CD8-positive, alpha-beta memory T cell (primary cell): ENCODE measurements around the gene KIAA1614. TPM values are rescaled to one million over a fixed set of nuclear protein-coding genes. Genes with fewer than 3 reads are reported as not detected.
A peak's percentile ranks its signal among the peaks of the same experiment; 100 is the strongest.

ENCODE experiments used
- CTCF ChIA-PET: fragments of 350-600 bp; sonication (Branson Sonifier 250); formaldehyde crosslinking; loops from one replicate; lab custom pipeline; 2021; ENCODE audit warnings: antibody characterized with exemption; lab: Charles Lee
- POLR2A ChIA-PET: fragments of 350-600 bp; sonication (Branson Sonifier 250); formaldehyde crosslinking; loops from one replicate; lab custom pipeline; 2021; ENCODE audit warnings: antibody characterized with exemption; lab: Charles Lee
- DNase-seq, 5 donors: peaks; one replicate each; pipeline versions ENCODE4 v3.0.0 to v3.0.0-alpha.2; 2020 to 2022; ENCODE audit warnings: mixed read lengths in 1 of 5
- H3K27ac ChIP-seq: one replicate; pipeline ENCODE4 v1.7.0; 2013; ENCODE audit warnings: low read depth, mild to moderate bottlenecking, low read length, moderate library complexity
- H3K27me3 ChIP-seq: 2 replicates; pipeline ENCODE4 v1.7.0; 2013; ENCODE audit warnings: low read length, mild to moderate bottlenecking; ENCODE audit not compliant: insufficient read depth, poor library complexity, severe bottlenecking
- H3K36me3 ChIP-seq: 2 replicates; pipeline ENCODE4 v1.7.0; 2013; ENCODE audit warnings: mild to moderate bottlenecking, low read length, moderate library complexity; ENCODE audit not compliant: insufficient read depth
- H3K4me1 ChIP-seq: 2 replicates; pipeline ENCODE4 v1.7.0; 2013; ENCODE audit warnings: mild to moderate bottlenecking, low read length, moderate library complexity; ENCODE audit not compliant: insufficient read depth
- H3K4me3 ChIP-seq: 2 replicates; pipeline ENCODE4 v1.7.0; 2013; ENCODE audit warnings: mild to moderate bottlenecking, low read length
- H3K9me3 ChIP-seq: 2 replicates; pipeline ENCODE4 v1.7.0; 2013; ENCODE audit warnings: mild to moderate bottlenecking, low read length
- H3K27ac Mint-ChIP-seq, 8 donors: one replicate each; pipeline ENCODE4 v1.8.0; 2020 to 2021; ENCODE audit warnings: mixed read lengths in 8 of 8, mild to moderate bottlenecking in 6 of 8, inconsistent platforms in 3 of 8, moderate library complexity in 3 of 8
- H3K27me3 Mint-ChIP-seq, 2 donors: one replicate each; pipeline ENCODE4 v1.8.0; 2020 to 2021; ENCODE audit warnings: mixed read lengths in 2 of 2, mild to moderate bottlenecking in 1 of 2, moderate library complexity in 1 of 2
- H3K36me3 Mint-ChIP-seq, 3 donors: one replicate each; pipeline ENCODE4 v1.8.0; 2020 to 2021; ENCODE audit warnings: mixed read lengths in 3 of 3, inconsistent platforms in 1 of 3, mild to moderate bottlenecking in 1 of 3
- H3K4me1 Mint-ChIP-seq, 3 donors: one replicate each; pipeline ENCODE4 v1.8.0; 2020 to 2021; ENCODE audit warnings: mixed read lengths in 3 of 3, inconsistent platforms in 1 of 3, mild to moderate bottlenecking in 1 of 3
- H3K4me3 Mint-ChIP-seq, 7 donors: one replicate each; pipeline ENCODE4 v1.8.0; 2020 to 2021; ENCODE audit warnings: mixed read lengths in 7 of 7, mild to moderate bottlenecking in 6 of 7, moderate library complexity in 4 of 7, inconsistent platforms in 2 of 7
- H3K9me3 Mint-ChIP-seq, 5 donors: one replicate each; pipeline ENCODE4 v1.8.0; 2020 to 2022; ENCODE audit warnings: mixed read lengths in 5 of 5, mild to moderate bottlenecking in 3 of 5, moderate library complexity in 2 of 5, inconsistent platforms in 1 of 5
- polyA plus RNA-seq: library from polyadenylated mRNA; unstranded; fragments of 300-500 nt; fragmentation: Illumina TruSeq; gene quantifications from one replicate; pipeline ENCODE4 v1.2.3, GENCODE V29; 2021
- total RNA-seq, 2 experiments: library from RNA; stranded (reverse); gene quantifications; one replicate each; pipeline ENCODE4 v1.2.3, GENCODE V29; 2021

Gene KIAA1614
- under 1 TPM; 0.22 to 0.49 TPM for total RNA-seq
- 0.10 TPM for polyA plus RNA-seq

DNA sequence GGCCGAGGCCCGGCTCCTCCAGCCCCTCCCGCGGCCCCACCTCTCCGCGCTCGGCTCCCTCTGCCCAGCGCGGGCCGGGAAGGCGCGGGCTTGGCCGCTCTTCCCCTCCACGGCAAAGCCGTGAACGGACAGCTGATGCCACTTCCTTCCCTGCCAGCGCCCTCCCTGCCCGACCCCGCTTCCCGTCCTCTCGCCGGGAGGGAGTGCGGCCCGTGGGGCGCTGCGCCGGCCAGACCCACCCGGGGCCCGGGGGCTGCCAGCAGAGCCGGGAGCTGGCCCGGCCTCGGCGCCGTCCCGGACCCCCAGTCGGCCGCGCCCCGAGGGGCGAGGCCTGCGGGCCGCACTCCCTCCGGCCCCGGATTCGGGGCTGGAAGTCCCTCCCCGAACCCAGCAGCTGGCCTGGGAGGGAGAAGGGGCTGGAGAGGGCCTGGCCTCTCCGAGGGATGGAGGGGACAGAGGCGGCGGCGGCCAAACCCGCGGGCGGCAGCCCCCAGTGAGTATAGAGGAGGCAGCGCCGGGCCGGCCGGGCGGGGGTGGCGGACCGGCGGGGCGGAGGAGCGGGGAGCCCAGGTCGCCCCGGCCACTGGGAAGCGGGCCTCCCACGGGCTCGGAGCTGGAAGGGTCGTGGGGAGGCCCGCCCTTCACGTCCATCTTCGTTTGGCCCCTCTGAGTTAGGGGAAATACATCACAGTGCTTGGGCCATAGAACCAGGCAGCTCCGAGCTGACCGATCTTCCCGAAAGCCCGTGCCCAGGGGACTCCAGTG lies at the start of gene KIAA1614:
TSS of gene KIAA1614 (plus strand) at position 97 of the 765 bp plus-strand sequence. CDS start at position 444, 347 bp downstream.
- Mint-ChIP-seq H3K27me3 (peaks cover 19 to 45% of the 10 kb centered on the region in 2 donors), H3K4me3 (peak within 1 kb of the TSS; percentile 11 to 54 (median 36)), H3K27ac (no peak within 1 kb of the TSS), H3K4me1 (peaks cover 7 to 26% (median 24%) of the 10 kb centered on the region in 3 donors), H3K36me3 (no peaks in the 10 kb centered on the region), H3K9me3 (no peaks in the 10 kb centered on the region)
- Histone ChIP-seq H3K36me3 (no peaks in the 10 kb centered on the region), H3K4me1 (no peaks in the 10 kb centered on the region), H3K27me3 (peaks cover 3% of the 10 kb centered on the region), H3K9me3 (no peaks in the 10 kb centered on the region), H3K4me3 (no peak within 1 kb of the TSS), H3K27ac (no peak within 1 kb of the TSS)
- DNase-seq: no peak
- ChIA-PET CTCF (interaction anchor here (0.5 kb wide), 1 partner anchor 83 kb away, joined by 3 read pairs; no protein-coding TSS in a partner anchor), POLR2A (no interaction called here)

GRCh38 chr1:180863158-180863775 lies 49.4 kb upstream of the KIAA1614 start:
- no peaks in the 10 kb centered on the region for H3K4me1 Mint-ChIP-seq
- Histone ChIP-seq H3K36me3 (no peaks in the 10 kb centered on the region), H3K9me3 (no peaks in the 10 kb centered on the region), H3K27ac (no peak overlapping the region), H3K4me1 (no peaks in the 10 kb centered on the region), H3K4me3 (no peak overlapping the region), H3K27me3 (no peaks in the 10 kb centered on the region)
- peak in 3 of 5 donors; percentile 3 to 19 (median 16) for DNase-seq
- no peaks in the 10 kb centered on the region for H3K9me3 Mint-ChIP-seq
- ChIA-PET CTCF (interaction anchor here (0.9 to 4.8 kb wide), 15 partner anchors 10 to 361 kb away, joined by 3 to 78 read pairs (median 3); partner anchors contain the start of gene ACBD6), POLR2A (interaction anchor here (0.9 to 1.0 kb wide), 2 partner anchors 232 to 347 kb away, joined by 3 read pairs; no protein-coding TSS in a partner anchor)
- H3K36me3 Mint-ChIP-seq: peaks cover 4 to 17% (median 8%) of the 10 kb centered on the region in 3 donors
- no peak overlapping the region for H3K4me3 Mint-ChIP-seq
- H3K27me3 Mint-ChIP-seq: no peaks in the 10 kb centered on the region
- no peak overlapping the region for H3K27ac Mint-ChIP-seq

- ChIA-PET CTCF (interaction anchor here (0.8 to 1.2 kb wide), 2 partner anchors 260 to 366 kb away, joined by 3 to 6 read pairs; no protein-coding TSS in a partner anchor), POLR2A (no interaction called here)
- Mint-ChIP-seq H3K9me3 (no peaks in the 10 kb centered on the region), H3K4me3 (no peak overlapping the region), H3K27me3 (no peaks in the 10 kb centered on the region), H3K36me3 (peaks cover 0 to 47% (median 18%) of the 10 kb centered on the region in 3 donors), H3K4me1 (no peaks in the 10 kb centered on the region), H3K27ac (no peak overlapping the region)
- no peak for DNase-seq
- Histone ChIP-seq H3K27ac (no peak overlapping the region), H3K9me3 (no peaks in the 10 kb centered on the region), H3K27me3 (no peaks in the 10 kb centered on the region), H3K36me3 (peaks cover 5% of the 10 kb centered on the region), H3K4me1 (no peaks in the 10 kb centered on the region), H3K4me3 (no peak overlapping the region)
These were observed 30.7 kb upstream of the KIAA1614 start for GRCh38 chr1:180881806-180882509.

- CTCF ChIA-PET: no interaction called here
These were observed 28.0 kb upstream of the KIAA1614 start for GRCh38 chr1:180884588-180885300.

DNA sequence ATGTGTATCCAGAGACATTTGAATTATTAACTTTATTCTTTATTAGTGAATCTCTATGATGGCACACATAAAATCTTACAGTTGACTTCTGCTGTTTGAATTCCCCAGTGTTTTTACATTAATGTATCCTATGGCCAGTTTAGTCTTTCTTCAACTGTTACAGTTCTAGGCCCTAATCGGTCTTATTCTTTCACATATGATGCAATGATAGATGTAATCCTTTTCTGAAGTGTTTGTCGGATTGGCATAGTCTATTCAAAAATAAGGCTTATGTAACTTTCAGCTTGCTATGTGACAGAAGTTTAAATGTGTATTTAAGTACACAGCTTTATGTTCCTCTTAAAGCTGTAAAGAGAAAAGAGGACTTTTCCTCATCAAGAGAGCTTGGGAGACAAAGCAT lies 26.4 kb upstream of the KIAA1614 start:
- H3K4me3 ChIP-seq: no peak overlapping the region
- H3K27me3 ChIP-seq: no peaks in the 10 kb centered on the region
- H3K27ac ChIP-seq: no peak overlapping the region
- ChIA-PET POLR2A (interaction anchor here (0.6 kb wide), 1 partner anchor 199 kb away, joined by 12 read pairs; no protein-coding TSS in a partner anchor), CTCF (no interaction called here)
- H3K9me3 ChIP-seq: no peaks in the 10 kb centered on the region
- no peaks in the 10 kb centered on the region for H3K4me1 Mint-ChIP-seq
- no peaks in the 10 kb centered on the region for H3K9me3 Mint-ChIP-seq
- DNase-seq: no peak
- H3K27ac Mint-ChIP-seq: no peak overlapping the region
- H3K36me3 Mint-ChIP-seq: peaks cover 0 to 43% (median 13%) of the 10 kb centered on the region in 3 donors
- no peaks in the 10 kb centered on the region for H3K4me1 ChIP-seq
- H3K4me3 Mint-ChIP-seq: no peak overlapping the region
- H3K36me3 ChIP-seq: peaks cover 5% of the 10 kb centered on the region
- no peaks in the 10 kb centered on the region for H3K27me3 Mint-ChIP-seq

More at GRCh38 chr1:180884588-180885300, 28.0 kb upstream of the KIAA1614 start:
- H3K36me3 ChIP-seq: peaks cover 5% of the 10 kb centered on the region
- H3K4me3 Mint-ChIP-seq: no peak overlapping the region
- peaks cover 0 to 46% (median 18%) of the 10 kb centered on the region in 3 donors for H3K36me3 Mint-ChIP-seq
- no peaks in the 10 kb centered on the region for H3K27me3 ChIP-seq
- DNase-seq: no peak
- H3K4me1 Mint-ChIP-seq: no peaks in the 10 kb centered on the region
- no peak overlapping the region for H3K4me3 ChIP-seq
- H3K27me3 Mint-ChIP-seq: no peaks in the 10 kb centered on the region
- no peaks in the 10 kb centered on the region for H3K9me3 ChIP-seq
- H3K4me1 ChIP-seq: no peaks in the 10 kb centered on the region
- POLR2A ChIA-PET: no interaction called here
- no peaks in the 10 kb centered on the region for H3K9me3 Mint-ChIP-seq
- H3K27ac ChIP-seq: no peak overlapping the region
- no peak overlapping the region for H3K27ac Mint-ChIP-seq

DNA sequence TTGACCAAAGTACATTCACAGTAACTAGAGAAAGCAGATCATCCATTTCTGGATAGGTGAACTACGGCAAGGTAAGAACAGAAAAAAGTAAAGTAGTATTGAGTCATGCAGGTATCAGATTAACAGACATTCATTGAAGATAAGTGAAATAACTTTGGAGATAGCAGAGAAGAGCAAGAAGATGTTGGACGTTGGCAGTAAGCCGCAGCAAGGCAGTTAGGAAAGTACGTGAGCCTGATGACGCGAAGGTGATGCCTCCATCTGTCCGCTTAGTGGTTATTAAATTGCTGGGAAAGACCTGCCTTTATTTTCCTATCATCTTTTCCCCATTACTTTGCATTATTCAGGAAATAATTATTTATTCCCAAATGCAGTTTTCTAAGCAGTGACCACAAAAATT lies 24.9 kb upstream of the KIAA1614 start:
- H3K27ac ChIP-seq: no peak overlapping the region
- DNase-seq: no peak
- Mint-ChIP-seq H3K36me3 (peaks cover 0 to 30% (median 10%) of the 10 kb centered on the region in 3 donors), H3K4me1 (no peaks in the 10 kb centered on the region), H3K27me3 (no peaks in the 10 kb centered on the region), H3K9me3 (no peaks in the 10 kb centered on the region), H3K27ac (no peak overlapping the region), H3K4me3 (no peak overlapping the region)
- H3K36me3 ChIP-seq: peaks cover 5% of the 10 kb centered on the region
- H3K27me3 ChIP-seq: no peaks in the 10 kb centered on the region
- H3K4me1 ChIP-seq: no peaks in the 10 kb centered on the region
- no peak overlapping the region for H3K4me3 ChIP-seq
- no peaks in the 10 kb centered on the region for H3K9me3 ChIP-seq
- POLR2A ChIA-PET: no interaction called here
- CTCF ChIA-PET: no interaction called here

- Mint-ChIP-seq H3K27me3 (no peaks in the 10 kb centered on the region), H3K4me1 (no peaks in the 10 kb centered on the region), H3K27ac (peak overlapping the region in 2 of 8 donors; percentile 13 to 54), H3K9me3 (no peaks in the 10 kb centered on the region), H3K4me3 (no peak overlapping the region), H3K36me3 (peaks cover 0 to 25% (median 8%) of the 10 kb centered on the region in 3 donors)
- no peak for DNase-seq
- no peaks in the 10 kb centered on the region for H3K27me3 ChIP-seq
- CTCF ChIA-PET: no interaction called here
- POLR2A ChIA-PET: no interaction called here
- H3K4me3 ChIP-seq: no peak overlapping the region
- peaks cover 5% of the 10 kb centered on the region for H3K36me3 ChIP-seq
- no peaks in the 10 kb centered on the region for H3K9me3 ChIP-seq
- H3K27ac ChIP-seq: no peak overlapping the region
- no peaks in the 10 kb centered on the region for H3K4me1 ChIP-seq
These were observed 23.8 kb upstream of the KIAA1614 start for GRCh38 chr1:180888870-180889269.
